Hypothalamus (tissue), 51 donors: ENCODE measurements around the gene DENND1C.

Experiments used
- DNase-seq, 51 donors: peaks; one replicate each; lab custom pipeline; 2025; lab: John Stamatoyannopoulos, UW

The DENND1C gene

DNA sequence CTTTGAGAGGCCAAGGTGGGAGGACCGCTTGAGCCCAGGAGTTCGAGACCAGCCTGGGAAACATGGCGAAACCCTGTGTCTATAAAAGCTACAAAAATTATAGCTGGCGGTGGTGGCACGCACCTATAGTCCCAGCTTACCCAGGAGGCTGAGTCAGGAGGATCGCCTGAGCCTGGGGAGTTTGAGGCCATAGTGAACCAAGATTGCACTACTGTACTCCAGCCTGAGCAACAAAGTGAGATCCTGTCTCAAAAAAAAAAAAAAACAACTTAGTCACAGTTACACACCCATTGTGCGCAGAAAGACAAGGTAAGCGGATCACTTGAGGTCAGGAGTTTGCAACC is 728 bp upstream of the DENND1C start:
- no peak for DNase-seq

DNA sequence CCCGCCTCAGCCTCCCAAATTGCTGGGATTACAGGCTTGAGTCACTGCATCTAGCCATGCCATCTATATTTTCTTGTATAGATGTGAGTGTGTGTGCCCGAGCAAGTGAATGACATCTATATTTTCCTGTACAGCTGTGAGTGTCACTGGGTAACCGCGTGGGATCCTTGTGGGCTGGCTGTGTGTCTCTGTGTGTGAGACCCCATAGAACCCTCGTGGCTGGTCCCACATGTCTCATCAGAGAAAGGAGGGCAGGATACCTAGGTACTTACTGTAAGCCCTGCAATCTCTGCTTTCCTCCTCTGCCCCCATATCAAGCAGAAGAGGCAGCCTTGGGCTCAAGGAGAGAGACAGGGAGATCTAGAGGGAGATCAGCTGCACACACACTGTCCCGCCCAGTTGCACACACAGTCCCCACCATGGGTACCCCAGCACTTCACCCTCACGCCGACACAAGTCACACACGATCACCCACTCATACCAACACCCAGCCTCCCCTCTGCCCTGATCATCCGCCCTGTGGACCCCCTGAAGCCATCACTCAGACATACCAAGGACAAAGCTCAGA is 655 bp downstream of the DENND1C start:
- no peak for DNase-seq

DNA sequence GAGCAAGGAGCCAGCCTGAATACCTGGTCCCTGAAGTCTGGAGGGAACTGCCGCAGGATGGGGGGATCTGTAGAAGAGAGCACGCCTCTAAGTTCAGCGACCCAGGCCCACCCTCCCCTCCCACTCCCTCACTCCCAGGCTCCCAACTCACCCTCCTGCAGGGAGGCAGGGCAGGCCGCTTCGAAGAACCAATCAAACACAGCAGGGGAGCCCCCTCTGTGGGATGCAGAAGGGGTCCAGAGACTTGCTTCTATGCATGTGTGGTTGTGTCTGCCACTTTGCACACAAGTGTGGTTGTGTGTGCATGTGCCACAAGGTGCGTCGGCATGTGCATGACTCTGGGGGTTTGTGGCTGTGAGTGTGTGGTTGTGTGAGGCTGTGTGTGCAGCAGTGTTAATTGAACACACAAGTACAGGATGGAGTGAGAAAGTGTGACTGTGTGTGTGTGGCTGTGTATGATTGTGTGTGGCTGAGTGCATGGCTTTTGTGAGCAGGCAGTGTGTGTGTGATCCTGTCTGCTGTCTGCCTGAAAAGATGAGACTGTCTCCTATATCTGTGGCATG is 1.7 kb downstream of the DENND1C start:
- no peak for DNase-seq

DNA sequence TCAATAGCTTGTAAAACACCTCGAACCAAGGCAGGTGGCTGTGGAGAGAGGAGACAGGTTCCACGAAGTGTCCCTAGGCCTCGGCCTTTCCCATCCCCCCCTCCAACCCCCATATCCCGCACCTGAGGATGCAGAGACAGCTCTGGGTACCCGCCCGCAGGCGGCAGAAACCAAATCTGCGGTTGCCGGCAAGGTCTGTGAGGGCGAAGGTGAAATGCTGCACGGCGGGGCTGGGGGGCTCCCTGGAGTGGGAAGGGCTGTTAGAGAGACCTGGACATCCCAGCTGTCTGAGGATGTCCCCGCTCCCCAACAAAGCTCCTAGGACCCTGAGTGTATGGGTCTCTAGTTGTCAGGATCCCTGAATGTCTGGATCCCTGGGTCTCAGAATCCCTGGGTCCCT is 2.8 kb downstream of the DENND1C start:
- DNase-seq, result no peak

DNA sequence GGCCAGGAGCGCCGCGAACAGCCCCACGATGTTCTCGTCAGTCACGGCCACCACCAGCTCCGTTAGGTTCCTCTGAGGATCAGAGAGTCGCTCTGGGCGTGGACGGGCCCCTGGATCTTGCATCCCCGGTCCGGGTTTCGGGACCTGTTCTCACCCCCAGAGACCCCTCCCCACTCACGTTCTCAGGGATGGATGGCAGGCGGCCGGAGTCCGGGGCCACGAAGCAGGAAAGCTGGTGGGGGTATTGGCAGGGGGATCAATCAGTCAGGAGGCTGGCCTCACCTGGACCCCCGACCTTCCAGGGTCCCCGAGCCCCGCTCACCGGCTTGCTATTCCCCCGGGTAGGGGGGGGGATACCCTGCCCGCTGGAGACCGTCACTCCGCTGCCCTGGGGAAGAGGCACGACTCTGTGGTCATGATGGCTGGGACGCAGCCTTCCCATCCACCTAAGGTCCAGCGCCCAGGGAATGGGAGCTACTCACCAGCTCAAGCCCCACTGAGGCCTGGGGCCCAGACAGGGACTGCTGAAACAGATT is 4.6 kb downstream of the DENND1C start:
- DNase-seq, result no peak

DNA sequence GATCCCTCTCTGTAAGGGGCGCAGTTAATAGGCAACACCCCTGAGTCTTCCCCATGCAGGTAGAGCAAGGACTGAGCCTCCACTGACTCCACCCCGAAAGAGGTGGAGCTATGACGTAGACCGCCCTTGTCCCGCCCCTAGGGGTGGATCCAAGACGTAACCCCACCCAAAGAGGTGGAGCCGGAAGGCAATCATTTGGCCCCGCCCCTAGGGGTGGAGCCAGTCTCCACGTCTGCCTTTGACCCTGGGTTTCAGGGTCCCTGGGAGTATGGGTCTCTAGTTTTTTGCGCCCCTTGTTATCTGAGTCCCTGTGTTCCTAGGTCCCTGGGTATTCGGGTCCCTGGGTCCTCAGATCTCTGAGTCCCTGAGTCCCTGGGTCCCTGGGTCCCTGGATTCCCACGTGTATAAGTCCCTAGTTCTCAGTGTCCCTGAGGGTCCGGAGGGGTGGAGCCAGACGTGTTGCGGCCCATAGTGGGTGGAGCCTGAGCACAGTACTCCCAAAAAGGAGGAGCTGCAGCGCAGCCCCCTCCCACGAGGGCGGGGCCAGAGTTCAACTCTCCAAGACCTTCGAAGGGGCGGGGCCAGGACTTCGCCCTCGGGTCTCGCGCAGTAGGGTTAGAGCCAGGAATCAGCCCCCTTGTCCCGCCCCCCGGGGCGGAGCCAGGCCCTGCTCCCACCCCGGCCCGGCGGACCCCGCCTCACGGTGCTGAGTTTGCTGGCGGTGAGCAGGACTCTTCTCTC is 5.3 kb downstream of the DENND1C start:
- DNase-seq, result peak in 34 of 51 donors; percentile 5 to 78 (median 39)

DNA sequence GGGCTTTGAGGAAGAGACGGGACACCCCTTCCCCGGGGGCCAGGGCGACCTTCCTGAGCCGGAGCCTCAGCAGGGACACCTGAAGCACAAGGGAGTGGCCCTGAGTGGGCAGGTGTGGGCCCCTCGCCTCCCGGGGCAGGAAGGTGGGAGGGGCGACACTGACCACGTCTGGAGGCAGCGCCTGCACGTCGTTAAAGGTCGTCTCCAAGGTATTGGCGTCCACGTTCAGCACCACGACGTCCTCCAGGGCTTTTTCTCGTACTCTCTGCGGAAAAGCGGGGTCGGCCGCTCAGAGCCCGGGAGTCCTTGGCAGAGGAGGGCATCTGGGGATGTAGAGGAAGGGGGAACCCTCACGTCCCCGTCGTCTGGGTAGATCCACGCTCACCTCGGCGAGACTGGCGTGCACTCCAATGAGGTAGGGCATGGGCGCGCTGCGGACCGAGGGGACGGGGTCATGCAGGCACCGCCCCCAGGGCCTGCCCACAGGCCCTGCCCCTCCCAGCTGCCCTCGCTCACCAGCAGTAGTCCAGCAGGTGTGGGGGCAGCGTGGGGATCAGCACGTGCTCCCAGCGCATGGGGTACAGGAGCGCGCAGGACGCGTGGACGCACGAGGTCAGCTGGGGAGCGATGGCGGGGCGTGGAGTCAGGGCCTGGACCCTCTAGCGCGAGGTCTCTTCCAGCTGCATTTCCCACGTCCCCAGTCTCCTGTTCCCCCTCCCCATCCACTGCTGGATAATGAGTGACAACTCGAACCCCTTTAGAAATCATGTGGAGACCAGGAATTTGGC is 6.1 kb downstream of the DENND1C start:
- DNase-seq, result no peak

DNA sequence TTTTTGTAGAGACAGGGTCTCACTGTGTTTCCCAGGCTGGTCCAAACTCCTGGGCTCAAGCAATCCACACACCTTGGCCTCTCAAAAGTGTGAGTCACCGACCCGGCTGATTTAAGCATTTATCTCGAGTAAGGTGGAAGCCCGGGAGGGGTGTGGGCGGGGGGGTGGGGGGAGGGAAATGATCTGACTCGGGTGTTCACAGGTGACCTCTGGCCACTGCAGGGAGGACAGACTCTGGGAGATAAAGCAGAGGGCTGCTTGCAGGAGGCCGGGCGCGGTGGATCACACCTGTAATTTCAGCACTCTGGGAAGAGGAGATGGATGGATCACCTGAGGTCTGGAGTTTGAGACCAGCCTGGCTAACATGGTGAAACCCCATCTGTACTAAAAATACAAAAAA is 7.9 kb downstream of the DENND1C start:
- no peak for DNase-seq

DNA sequence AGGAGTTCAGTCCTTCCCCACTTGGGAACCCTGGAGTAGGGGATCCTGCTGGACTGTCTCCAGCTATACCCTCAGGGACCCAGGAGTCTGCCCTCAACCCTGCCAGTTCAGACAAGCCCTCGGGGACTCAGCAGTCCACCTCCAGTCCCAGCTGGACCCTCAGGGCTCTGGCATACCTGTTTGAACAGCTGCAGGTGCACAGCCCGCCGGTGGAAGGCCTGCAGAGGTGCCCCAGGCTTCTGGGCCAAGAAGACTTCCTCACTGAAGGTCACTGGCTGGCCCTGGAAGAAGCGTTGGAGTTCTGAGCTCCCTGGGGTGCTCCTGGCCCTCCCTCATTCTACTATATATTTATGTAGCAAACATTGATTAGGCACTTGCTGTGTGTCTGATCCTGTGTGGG is 8.9 kb downstream of the DENND1C start:
- no peak for DNase-seq

DNA sequence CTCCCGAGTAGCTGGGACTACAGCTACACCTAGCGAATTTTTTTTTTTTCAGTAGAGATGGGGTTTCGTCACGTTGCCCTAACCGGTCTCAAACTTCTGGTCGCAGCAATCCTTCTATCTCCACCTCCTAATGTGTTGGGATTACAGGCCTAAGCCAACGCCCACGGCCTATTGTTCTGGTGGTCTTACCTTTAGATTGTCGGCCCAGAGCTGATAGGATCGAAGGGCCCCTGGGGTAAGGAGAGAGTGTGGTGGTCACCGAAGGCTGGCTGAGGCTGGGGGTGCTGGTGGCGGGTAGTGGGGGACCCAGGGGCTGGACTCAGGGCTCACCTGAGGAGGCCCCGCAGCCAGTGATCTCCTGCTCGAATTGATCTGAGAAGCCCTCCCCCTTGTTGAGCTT is 10.5 kb downstream of the DENND1C start:
- no peak for DNase-seq

DNA sequence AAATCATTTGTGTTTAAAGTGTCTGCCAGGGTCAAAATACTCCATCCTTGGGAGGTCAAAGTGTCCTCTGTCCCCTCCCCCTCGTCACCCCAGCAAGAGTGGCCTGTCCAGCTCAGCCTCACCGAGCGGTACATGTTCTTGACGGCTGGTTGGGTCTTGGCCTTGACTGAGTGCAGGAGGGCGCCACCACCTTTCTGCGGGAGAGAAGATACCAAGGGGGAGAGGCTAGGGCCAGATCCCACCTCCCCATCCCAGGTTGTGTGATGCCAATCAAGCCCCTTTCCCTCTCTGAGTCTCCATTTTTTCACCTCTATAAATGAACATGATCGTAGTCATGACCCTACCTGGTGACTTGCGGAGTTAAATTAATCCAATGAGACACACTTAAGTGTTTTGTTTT is 11.4 kb downstream of the DENND1C start:
- DNase-seq, result no peak

DNA sequence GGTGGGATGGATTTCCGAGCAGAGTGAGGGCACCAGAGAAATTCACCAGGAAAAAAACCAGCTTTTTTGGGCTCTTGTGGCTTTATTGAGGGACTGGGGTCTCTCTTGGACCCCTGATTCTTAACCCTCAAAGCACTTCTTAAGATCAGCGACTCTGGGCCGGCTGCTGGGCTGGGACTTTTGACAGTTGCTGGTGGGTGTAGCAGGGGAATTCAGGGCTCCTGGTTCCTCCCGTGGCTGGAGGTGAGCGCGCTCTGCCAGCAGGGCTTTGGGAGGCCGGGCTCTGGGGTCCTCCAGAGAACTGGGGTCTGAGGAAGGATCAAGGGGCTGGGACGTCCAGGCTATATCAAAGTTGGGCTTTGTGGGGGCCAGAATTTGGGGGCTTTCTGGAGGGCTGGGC is 14.2 kb downstream of the DENND1C start:
- no peak for DNase-seq

DNA sequence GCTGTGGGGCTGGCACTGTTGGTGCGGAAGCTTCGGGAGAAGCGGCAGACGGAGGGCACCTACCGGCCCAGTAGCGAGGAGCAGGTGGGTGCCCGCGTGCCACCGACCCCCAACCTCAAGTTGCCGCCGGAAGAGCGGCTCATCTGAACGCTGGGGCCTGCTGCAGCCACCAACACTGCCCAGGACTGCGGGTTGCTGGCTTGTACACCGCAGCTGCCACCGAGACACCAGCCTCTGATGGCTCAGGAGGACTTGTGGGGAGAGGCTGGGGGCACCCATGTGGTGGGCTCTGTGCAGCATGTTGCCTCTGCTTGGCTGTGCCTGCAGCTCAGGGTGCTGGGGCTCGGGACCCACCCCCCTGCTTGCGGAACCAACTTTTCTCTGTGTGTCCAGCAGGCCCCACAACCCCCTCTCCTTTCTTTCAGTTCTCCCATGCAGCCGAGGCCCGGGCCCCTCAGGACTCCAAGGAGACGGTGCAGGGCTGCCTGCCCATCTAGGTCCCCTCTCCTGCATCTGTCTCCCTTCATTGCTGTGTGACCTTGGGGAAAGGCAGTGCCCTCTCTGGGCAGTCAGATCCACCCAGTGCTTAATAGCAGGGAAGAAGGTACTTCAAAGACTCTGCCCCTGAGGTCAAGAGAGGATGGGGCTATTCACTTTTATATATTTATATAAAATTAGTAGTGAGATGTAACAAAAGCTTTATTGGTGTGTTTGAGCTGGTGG is 14.9 kb downstream of the DENND1C start:
- DNase-seq, result no peak

DNA sequence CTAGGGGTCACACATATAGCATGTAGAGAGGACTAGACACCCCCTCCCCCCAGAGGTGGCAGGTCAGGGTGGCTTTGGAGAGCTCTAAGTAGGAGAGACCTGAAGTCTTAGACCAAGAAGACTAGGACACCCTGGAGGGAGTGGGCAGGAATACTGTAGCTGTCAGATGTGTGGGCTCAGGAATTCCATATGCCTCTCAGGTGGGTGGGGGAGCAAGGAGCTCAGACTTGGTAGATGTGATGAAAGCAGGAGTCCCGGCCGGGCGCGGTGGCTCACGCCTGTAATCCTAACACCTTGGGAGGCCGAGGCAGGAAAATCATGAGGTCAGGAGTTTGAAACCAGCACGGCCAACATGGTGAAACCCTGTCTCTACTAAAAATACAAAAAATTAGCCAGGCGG is 15.9 kb downstream of the DENND1C start:
- DNase-seq, result no peak

DNA sequence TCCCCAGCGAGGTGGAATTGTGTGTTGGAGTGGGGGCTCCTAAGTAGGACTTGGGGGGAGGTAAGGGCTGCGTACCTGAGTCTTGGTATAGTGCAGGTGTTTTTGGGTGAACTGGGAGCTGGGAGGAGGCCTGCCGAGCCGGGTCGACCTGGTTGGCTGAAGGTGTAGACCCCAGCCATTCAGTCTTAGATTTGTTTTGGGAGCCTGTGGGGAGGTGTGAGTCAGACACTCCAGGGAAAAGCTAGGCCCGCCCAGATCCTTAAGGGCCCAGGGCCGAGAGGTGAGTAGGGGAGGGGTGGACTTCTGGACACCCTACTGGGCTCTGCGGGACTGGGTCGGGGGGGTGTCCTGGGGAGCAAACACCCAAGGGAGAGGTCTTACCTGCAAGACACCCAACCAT is 16.6 kb downstream of the DENND1C start:
- no peak for DNase-seq

DNA sequence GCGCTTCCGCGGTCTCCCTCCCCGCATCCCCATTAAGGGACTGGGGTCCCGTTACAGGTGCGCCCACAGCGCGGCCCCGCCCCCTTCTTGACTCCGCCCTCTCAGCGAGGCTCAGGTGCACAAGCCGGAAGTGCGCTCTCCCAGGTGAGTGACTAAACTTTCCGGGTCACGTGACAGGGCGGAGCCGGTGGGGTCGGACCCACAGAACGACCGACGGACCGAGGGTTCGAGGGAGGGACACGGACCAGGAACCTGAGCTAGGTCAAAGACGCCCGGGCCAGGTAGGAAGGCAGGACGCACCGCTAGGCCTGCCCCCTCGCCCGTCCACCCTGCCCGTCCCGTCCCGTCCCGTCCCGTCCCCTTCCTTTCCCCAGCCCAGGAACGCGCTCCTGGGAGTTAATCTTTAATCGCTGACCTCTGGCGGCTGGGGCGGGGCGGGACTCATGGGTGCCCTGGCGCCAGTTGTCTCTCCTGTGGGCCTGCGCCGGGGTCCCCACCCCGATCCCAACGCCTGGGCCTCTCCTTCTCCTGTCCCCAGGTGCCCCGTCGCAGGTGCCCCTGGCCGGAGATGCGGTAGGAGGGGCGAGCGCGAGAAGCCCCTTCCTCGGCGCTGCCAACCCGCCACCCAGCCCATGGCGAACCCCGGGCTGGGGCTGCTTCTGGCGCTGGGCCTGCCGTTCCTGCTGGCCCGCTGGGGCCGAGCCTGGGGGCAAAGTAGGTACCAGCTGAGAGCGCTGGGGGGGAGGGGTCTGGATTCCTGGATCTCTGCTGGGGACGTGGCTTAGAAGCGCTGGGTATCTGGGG is 17.3 kb downstream of the DENND1C start, which contains the start of gene CRB3:
Gene CRB3 (plus strand): TSS at position 202 of the 804 bp plus-strand sequence. CDS start 431 bp downstream, at position 633.
- DNase-seq, result no peak

DNA sequence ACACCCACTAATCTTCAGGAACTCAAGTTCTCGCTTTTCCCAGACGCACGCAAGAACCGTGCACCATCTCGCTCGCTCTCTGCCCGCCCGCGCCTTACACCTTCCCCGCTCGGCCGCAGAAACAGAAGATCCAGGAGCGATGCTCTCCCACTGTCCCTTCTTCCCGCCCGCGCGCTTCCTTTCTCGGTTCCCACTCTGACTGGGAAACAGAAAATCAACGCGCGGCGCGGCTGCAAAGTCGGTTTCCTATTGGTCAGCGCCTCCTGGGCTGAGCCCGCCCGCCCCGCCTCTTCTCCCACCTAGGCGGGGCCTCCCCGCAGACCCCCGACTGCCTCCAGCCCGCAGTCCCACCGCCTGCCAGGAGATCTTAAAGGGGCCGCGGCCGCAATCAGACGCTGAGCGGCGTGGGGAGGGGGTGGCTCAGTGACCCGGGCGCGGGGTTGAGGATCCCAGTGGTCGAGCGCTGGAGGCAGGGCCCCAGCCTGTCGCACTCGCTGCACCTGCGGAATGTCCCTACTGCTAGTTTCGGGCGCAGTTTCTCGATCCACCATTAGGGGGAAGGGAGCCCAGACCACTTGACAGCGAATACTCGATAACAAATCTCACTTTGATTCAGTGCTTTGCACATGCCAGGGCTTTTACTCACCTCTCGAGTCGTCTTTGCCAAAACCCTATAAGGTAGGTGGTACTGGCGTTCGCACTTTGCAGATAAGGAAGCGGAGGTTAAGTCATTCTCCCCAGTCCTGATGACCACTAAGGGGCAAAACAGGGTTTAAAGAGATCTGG is 21.3 kb downstream of the DENND1C start:
- DNase-seq, result peak; percentile 45 to 99 (median 96)

DNA sequence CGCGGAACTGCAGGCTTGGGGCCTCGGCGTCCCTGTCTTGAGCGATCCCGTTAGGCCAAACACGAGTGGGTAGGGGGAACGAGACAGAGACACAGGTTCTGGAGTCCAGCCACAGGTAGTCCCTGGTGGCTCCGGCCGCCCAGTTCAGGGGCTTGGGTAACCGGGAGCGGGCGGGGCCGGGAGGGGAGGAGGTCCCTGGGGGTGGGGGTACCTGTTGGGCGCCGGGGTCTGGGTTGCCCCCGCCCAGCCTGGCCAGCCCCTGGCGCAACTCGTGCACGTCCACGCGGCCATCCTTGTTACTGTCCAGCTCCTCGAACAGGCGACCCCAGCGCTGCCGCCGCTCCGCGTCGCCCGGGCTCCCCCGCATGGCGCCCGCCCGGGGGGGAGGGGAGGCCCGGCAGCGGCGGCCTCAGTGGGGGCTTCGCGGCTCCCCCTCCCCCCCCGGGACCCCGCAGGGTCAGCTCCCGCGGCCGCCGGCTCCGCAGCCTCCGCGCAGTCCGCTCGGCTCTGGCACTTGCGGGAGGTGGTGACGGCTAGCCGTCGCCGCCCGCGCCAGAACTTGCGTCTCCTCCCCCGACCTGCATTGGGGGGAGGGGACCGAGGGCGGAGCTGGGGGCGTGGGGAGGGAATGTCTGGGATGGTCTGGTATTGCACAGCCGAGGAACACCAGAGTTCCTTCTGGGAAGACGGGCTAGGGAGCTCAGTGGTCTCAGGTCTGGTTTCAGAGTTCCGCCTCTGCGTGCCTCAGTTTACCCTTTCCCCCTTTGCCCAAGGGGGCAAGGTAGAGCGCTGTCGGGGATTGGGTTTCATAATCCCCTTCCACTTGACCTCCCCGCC is 22.1 kb downstream of the DENND1C start, which contains the start of gene SLC25A23:
Gene SLC25A23 (minus strand): TSS at position 531 of the 837 bp plus-strand sequence. CDS start 164 bp downstream, at position 367.
- peak in 46 of 51 donors; percentile 25 to 91 (median 63) for DNase-seq
